ENCODE measurements around the gene NPIPB9.
"Not testable (repeated sequence)": the region's sequence is repeated elsewhere in the genome, so short reads cannot be mapped to it uniquely, and the experiment has no call there.

- not testable (repeated sequence) for TF ChIP-seq ZFP3 (tag by site-specific recombination; IDR thresholded peaks at IDR 0.05; ENCODE audit: low read depth); CTCF (tag by site-specific recombination; IDR thresholded peaks at IDR 0.05); ZNF221 (tag by site-specific recombination; IDR thresholded peaks at IDR 0.05; ENCODE audit: borderline replicate concordance); ZBTB20 (tag by site-specific recombination; IDR thresholded peaks at IDR 0.05); MZF1 (tag by site-specific recombination; IDR thresholded peaks at IDR 0.05; ENCODE audit: borderline replicate concordance); SP3 (tag by site-specific recombination; IDR thresholded peaks at IDR 0.05); YY1 (tag by site-specific recombination; IDR thresholded peaks at IDR 0.05); ZNF23 (tag by site-specific recombination; IDR thresholded peaks at IDR 0.05; ENCODE audit: borderline replicate concordance); ELK4 (IDR thresholded peaks at IDR 0.05; ENCODE audit: borderline replicate concordance, low read depth, low read length); ZNF707 (tag by site-specific recombination; IDR thresholded peaks at IDR 0.05); ZNF133 (tag by site-specific recombination; IDR thresholded peaks at IDR 0.05); ATF2 (tag by site-specific recombination; IDR thresholded peaks at IDR 0.05; ENCODE audit: low read depth)
These were observed 50.8 kb downstream of the NPIPB9 start for GRCh38 chr16:28802235-28803019.
